HepG2 (cell line): Measurements from ENCODE around the gene SRGAP3. TPM values are rescaled to one million over a fixed set of nuclear protein-coding genes. Genes with fewer than 3 reads are reported as not detected.
A peak's percentile ranks its signal among the peaks of the same experiment; 100 is the strongest.

Experiments
- ATAC-seq: fragments of 200-7000 bp; cut with Tn5 transposase; 3 replicates; pipeline ENCODE4 v1.9.1; 2020; ENCODE audit warnings: mild to moderate bottlenecking, moderate library complexity
- BruUV-seq: library from RNA; stranded (reverse); fragments of 400-500 nt; replicated peaks from 2 replicates; lab custom pipeline; 2021; lab: Mats Ljungman, UMichigan
- CTCF ChIA-PET: fragments of 300-600 bp; formaldehyde crosslinking; extraction: SDS; loops from one replicate; lab custom pipeline; 2021; ENCODE audit warnings: low total read pairs, inconsistent platforms, low intra/inter-chr PET ratio; lab: Yijun Ruan, JAX
- POLR2A ChIA-PET: fragments of 350-600 bp; sonication (Branson Sonifier 250); formaldehyde crosslinking; loops from one replicate; lab custom pipeline; 2020; ENCODE audit warnings: antibody characterized with exemption, inconsistent platforms; lab: Yijun Ruan, JAX
- DNase-seq: peaks from one replicate; pipeline ENCODE4 v3.0.0-alpha.2; 2015; ENCODE audit warnings: low spot score
- FAIRE-seq: peaks from 3 replicates; lab custom pipeline; 2011; peaks lifted over from hg19 to GRCh38; lab: Jason Lieb, UNC
- H2AFZ ChIP-seq: one replicate; pipeline ENCODE4 v1.6.1; 2011; ENCODE audit warnings: low read length, inconsistent platforms
- H3K27ac ChIP-seq: fragments of 300-600 bp; 3 replicates; pipeline ENCODE4 v1.8.0; 2011; ENCODE audit warnings: mixed run types, mild to moderate bottlenecking, mixed read lengths, low read length, inconsistent platforms; ENCODE audit not compliant: insufficient read depth; ENCODE audit errors: extremely low read length
- H3K27me3 ChIP-seq, 2 experiments: fragments of 200-600 bp in 1 of 2; 2 replicates in 1 of 2; 3 replicates in 1 of 2; pipeline versions ENCODE4 v1.6.0 to v1.8.0; 2011; ENCODE audit warnings: low read length in 2 of 2, mild to moderate bottlenecking in 2 of 2, moderate library complexity in 2 of 2, inconsistent platforms in 1 of 2; ENCODE audit not compliant: insufficient read depth in 2 of 2, control insufficient read depth in 1 of 2
- H3K36me3 ChIP-seq, 2 experiments: fragments of 200-600 bp in 1 of 2; replicated peaks in 1 of 2; 2 replicates in 1 of 2; 3 replicates in 1 of 2; pipeline versions ENCODE4 v1.5.1 to v1.8.0; 2011; ENCODE audit warnings: low read length in 2 of 2, inconsistent platforms in 1 of 2; ENCODE audit not compliant: insufficient read depth in 2 of 2, control insufficient read depth in 1 of 2
- H3K4me1 ChIP-seq: 2 replicates; pipeline ENCODE4 v1.5.1; 2012; ENCODE audit warnings: low read length, inconsistent platforms; ENCODE audit not compliant: insufficient read depth
- H3K4me2 ChIP-seq: 2 replicates; pipeline ENCODE4 v1.6.0; 2011; ENCODE audit warnings: low read depth, low read length, inconsistent platforms
- H3K4me3 ChIP-seq, 3 experiments: fragments of 200-600 bp in 1 of 3; sonication (generic), shearing (Covaris generic) in 1 of 3; replicated peaks in 1 of 3; 2 replicates each; pipeline ENCODE4 v1.5.1; 2011 to 2016; ENCODE audit warnings: low read length in 3 of 3, inconsistent platforms in 2 of 3, low read depth in 2 of 3, mild to moderate bottlenecking in 2 of 3, control low read depth in 1 of 3, mixed read lengths in 1 of 3; ENCODE audit not compliant: insufficient read depth in 1 of 3
- H3K79me2 ChIP-seq: one replicate; pipeline ENCODE4 v1.6.1; 2011; ENCODE audit warnings: low read length, inconsistent platforms; ENCODE audit not compliant: insufficient read depth
- H3K9ac ChIP-seq: 2 replicates; pipeline ENCODE4 v1.6.0; 2011; ENCODE audit warnings: mild to moderate bottlenecking, low read depth, low read length, inconsistent platforms; ENCODE audit not compliant: insufficient read depth
- H3K9me3 ChIP-seq: 2 replicates; pipeline ENCODE4 v1.5.1; 2012; ENCODE audit warnings: mild to moderate bottlenecking, low read length
- H4K20me1 ChIP-seq: 2 replicates; pipeline ENCODE4 v1.6.0; 2011; ENCODE audit warnings: inconsistent platforms, mild to moderate bottlenecking, low read length, moderate library complexity; ENCODE audit not compliant: insufficient read depth
- CERS6 ChIP-seq: sonication (generic); formaldehyde crosslinking; IDR thresholded peaks from 2 replicates; pipeline ENCODE4 v1.5.0; 2020; ENCODE audit warnings: missing genetic modification reagents
- ETV6 ChIP-seq: sonication (generic); formaldehyde crosslinking; conservative IDR thresholded peaks from 2 replicates; pipeline ENCODE4 v1.4.0; 2020; ENCODE audit warnings: missing genetic modification reagents
- FLYWCH1 ChIP-seq: sonication (generic); formaldehyde crosslinking; IDR thresholded peaks from 2 replicates; pipeline ENCODE4 v1.8.1; 2023; ENCODE audit warnings: mild to moderate bottlenecking, missing genetic modification reagents
- GZF1 ChIP-seq: sonication (generic); formaldehyde crosslinking; IDR thresholded peaks from 2 replicates; pipeline ENCODE4 v1.5.1; 2020; ENCODE audit warnings: mild to moderate bottlenecking, missing genetic modification reagents
- HMG20A ChIP-seq: IDR thresholded peaks from 2 replicates; pipeline ENCODE4 v1.6.1; 2016; ENCODE audit warnings: borderline replicate concordance
- KLF11 ChIP-seq: IDR thresholded peaks from 2 replicates; pipeline ENCODE4 v1.6.1; 2016; ENCODE audit warnings: missing compliant biosample characterization
- KMT2A ChIP-seq: sonication (generic); formaldehyde crosslinking; IDR thresholded peaks from 2 replicates; pipeline ENCODE4 v1.4.0; 2020; ENCODE audit warnings: missing genetic modification reagents
- MIER2 ChIP-seq: IDR thresholded peaks from 2 replicates; pipeline ENCODE4 v1.6.1; 2016; ENCODE audit warnings: missing biosample characterization, missing genetic modification reagents
- PATZ1 ChIP-seq: sonication (generic); formaldehyde crosslinking; IDR thresholded peaks from 2 replicates; pipeline ENCODE4 v1.4.0; 2020; ENCODE audit warnings: missing genetic modification reagents
- TFDP1 ChIP-seq: IDR thresholded peaks from 2 replicates; pipeline ENCODE4 v1.6.1; 2016; ENCODE audit warnings: missing compliant biosample characterization, missing genetic modification reagents, borderline replicate concordance
- ZFP36 ChIP-seq: fragments of 150-350 bp; IDR thresholded peaks from 2 replicates; pipeline ENCODE4 v1.6.1; 2018; ENCODE audit warnings: borderline replicate concordance, low read length, low read depth; ENCODE audit not compliant: partially characterized antibody
- ZMYM3 ChIP-seq: sonication (generic); formaldehyde crosslinking; IDR thresholded peaks from 2 replicates; pipeline ENCODE4 v1.5.1; 2020; ENCODE audit warnings: mild to moderate bottlenecking, missing genetic modification reagents
- ZNF30 ChIP-seq: sonication (generic); formaldehyde crosslinking; IDR thresholded peaks from 2 replicates; pipeline ENCODE4 v1.5.0; 2020; ENCODE audit warnings: mild to moderate bottlenecking, missing genetic modification reagents
- ZNF614 ChIP-seq: IDR thresholded peaks from 2 replicates; pipeline ENCODE4 v1.6.1; 2018; ENCODE audit warnings: missing biosample characterization, missing genetic modification reagents, inconsistent platforms, borderline replicate concordance
- ZNF709 ChIP-seq: sonication (generic); formaldehyde crosslinking; IDR thresholded peaks from 2 replicates; pipeline ENCODE4 v1.5.0; 2020; ENCODE audit warnings: mild to moderate bottlenecking, missing genetic modification reagents
- ZNF720 ChIP-seq: sonication (generic); formaldehyde crosslinking; IDR thresholded peaks from 2 replicates; pipeline ENCODE4 v1.4.0; 2020; ENCODE audit warnings: missing genetic modification reagents
- ZSCAN21 ChIP-seq: sonication (generic); formaldehyde crosslinking; IDR thresholded peaks from 2 replicates; pipeline ENCODE4 v1.8.0; 2022; ENCODE audit warnings: mild to moderate bottlenecking, missing genetic modification reagents, moderate library complexity, borderline replicate concordance
- WGBS: methylation state at CpG from one replicate; pipeline ENCODE4 v1.1.6; 2017; ENCODE audit warnings: low lambda C conversion rate; 5-methylcytosine and 5-hydroxymethylcytosine counted together
- in situ Hi-C: cut with HindIII; loops from 2 replicates; pipeline ENCODE4 v1.10.0; 2017; ENCODE audit warnings: low pct_unique_long_range_greater_than_20kb; ENCODE audit not compliant: extremely low pct_ligation_motif_present
- intact Hi-C: fragments of 100-400 bp; cut with micrococcal nuclease; formaldehyde crosslinking; loops from one replicate; pipeline ENCODE4 v1.10.0; 2022; ENCODE audit not compliant: unreplicated experiment
- polyA plus RNA-seq, 8 experiments: library from polyadenylated mRNA; depleted of rRNA in 3 of 8; stranded (reverse) in 7 of 8; unstranded in 1 of 8; fragments of >200 nt; fragmentation: Illumina TruSeq in 4 of 8; extraction: Trizol in 4 of 8; gene quantifications; 2 replicates each; pipeline versions ENCODE4 v1.2.1 to v1.2.3, GENCODE V29; 2011 to 2016; ENCODE audit warnings: low read depth in 4 of 8, missing spikeins in 1 of 8, mixed read lengths in 1 of 8; ENCODE audit not compliant: insufficient read depth in 1 of 8
- total RNA-seq, 5 experiments: library from RNA; depleted of rRNA; stranded (reverse); fragments of >200 nt; fragmentation: Illumina TruSeq; extraction: Trizol; gene quantifications; 2 replicates each; pipeline ENCODE4 v1.2.3, GENCODE V29; 2016; ENCODE audit warnings: low read depth in 1 of 5

Gene SRGAP3
- total and polyA plus RNA-seq, 2 of the 13 experiments (the other 11 are each of a cell fraction or from before 2014, with no cell fraction given): 1.2 to 1.4 TPM

- WGBS: 95% methylated on average over 5 of the region's 5 CpGs
- POLR2A ChIA-PET: no interaction called here
- FAIRE-seq: no peak
Observed at GRCh38 chr3:8967553-8967952, 281.9 kb downstream of the SRGAP3 start.

GRCh38 chr3:8966820-8967348, 282.6 kb downstream of the SRGAP3 start:
- POLR2A ChIA-PET: no interaction called here
- TF ChIP-seq CERS6 (CRISPR knock-in tag) (no peak), HMG20A (CRISPR knock-in tag) (no peak), ZNF709 (0 out of 2 replicates have a peak, but pooled peaks have one; percentile 14), ETV6 (CRISPR knock-in tag) (no peak), ZFP36 (no peak), GZF1 (no peak), MIER2 (CRISPR knock-in tag) (no peak), ZNF30 (CRISPR knock-in tag) (no peak), KLF11 (no peak), TFDP1 (no peak), KMT2A (CRISPR knock-in tag) (no peak), FLYWCH1 (CRISPR knock-in tag) (no peak), PATZ1 (no peak), ZMYM3 (CRISPR knock-in tag) (peak; percentile 56; the same call in 1 of the 2 replicates)

More at GRCh38 chr3:8967553-8967952, 281.9 kb downstream of the SRGAP3 start:
- no peaks in the 10 kb centered on the region for H3K36me3 ChIP-seq
- ATAC-seq: no peak
- in situ Hi-C loops: no loop called here
- peaks cover 64% of the 10 kb centered on the region for H3K4me1 ChIP-seq
- H2AFZ ChIP-seq: no peak overlapping the region
- H3K27me3 ChIP-seq: no peaks in the 10 kb centered on the region; a peak in 2 of 5 replicates
- TF ChIP-seq ZNF720 (CRISPR knock-in tag) (no peak), ZNF614 (CRISPR knock-in tag) (no peak), ZSCAN21 (CRISPR knock-in tag) (no peak)
- H3K9ac ChIP-seq: no peak overlapping the region
- CTCF ChIA-PET: no interaction called here
- H3K79me2 ChIP-seq: peaks cover 7% of the 10 kb centered on the region
- H3K4me3 ChIP-seq: no peak overlapping the region
- BruUV-seq: no TSS peak
- intact Hi-C loops: loop anchor here (10.0 kb wide), 1 partner anchor 303 kb away; no protein-coding TSS in a partner anchor
- no peak overlapping the region for H3K27ac ChIP-seq
- H4K20me1 ChIP-seq: no peaks in the 10 kb centered on the region
- H3K4me2 ChIP-seq: no peak overlapping the region; the same call in 1 of the 2 replicates
- DNase-seq: no peak
- no peaks in the 10 kb centered on the region for H3K9me3 ChIP-seq

More at GRCh38 chr3:8966820-8967348, 282.6 kb downstream of the SRGAP3 start:
- no peaks in the 10 kb centered on the region for H3K9me3 ChIP-seq
- H3K36me3 ChIP-seq: no peaks in the 10 kb centered on the region
- H4K20me1 ChIP-seq: no peaks in the 10 kb centered on the region
- intact Hi-C loops: loop anchor here (10.0 kb wide), 1 partner anchor 302 kb away; no protein-coding TSS in a partner anchor
- peak overlapping the region; percentile 90 for H3K27ac ChIP-seq
- H3K27me3 ChIP-seq: no peaks in the 10 kb centered on the region; a peak in 2 of 5 replicates
- no peak for DNase-seq
- no TSS peak for BruUV-seq
- no peak for ATAC-seq
- no peak overlapping the region for H3K4me3 ChIP-seq
- in situ Hi-C loops: no loop called here
- 84% methylated on average over 3 of the region's 3 CpGs for WGBS
- no peak overlapping the region; the same call in 1 of the 2 replicates for H3K9ac ChIP-seq
- CTCF ChIA-PET: no interaction called here
- H3K79me2 ChIP-seq: peaks cover 13% of the 10 kb centered on the region
- no peak overlapping the region for H2AFZ ChIP-seq
- peak overlapping the region; percentile 89 for H3K4me2 ChIP-seq
- FAIRE-seq: no peak
- peaks cover 71% of the 10 kb centered on the region for H3K4me1 ChIP-seq
